ENCODE data around the gene RHEBL1.
A peak's percentile ranks its signal among the peaks of the same experiment; 100 is the strongest.
"Not testable (repeated sequence)": the region's sequence is repeated elsewhere in the genome, so short reads cannot be mapped to it uniquely, and the experiment has no call there.

Gene RHEBL1

GRCh38 chr12:49066120-49066519 lies 3.7 kb downstream of the RHEBL1 start:
- Histone ChIP-seq H3K4ac (ENCODE audit: low read depth in 1 of 2, low read length in 2 of 2) (no peak overlapping the region), H3K18ac (ENCODE audit: low read depth in 1 of 2, low read length in 2 of 2) (no peak overlapping the region), H3K27ac (ENCODE audit: low read length, poor library complexity, severe bottlenecking) (no peak overlapping the region), H3K9me3 (ENCODE audit: control insufficient read depth, low read length) (no peaks in the 10 kb centered on the region), H2BK120ac (ENCODE audit: low read depth, low read length) (no peak overlapping the region), H2BK15ac (ENCODE audit: low read depth, poor library complexity, severe bottlenecking) (no peak overlapping the region), H4K91ac (ENCODE audit: low read length) (no peak overlapping the region), H3K9ac (ENCODE audit: low read length) (no peak overlapping the region), H2AFZ (ENCODE audit: low read depth, low read length) (no peak overlapping the region), H3K27me3 (ENCODE audit: control insufficient read depth in 1 of 2, insufficient read depth in 1 of 2, low read length in 2 of 2) (no peaks in the 10 kb centered on the region), H2BK12ac (ENCODE audit: low read length in 2 of 2) (no peak overlapping the region), H3K4me3 (ENCODE audit: insufficient read depth in 1 of 2, low read depth in 1 of 2, low read length in 2 of 2) (no peak overlapping the region), H2AK5ac (ENCODE audit: low read length, severe bottlenecking) (no peak overlapping the region), H3K4me2 (ENCODE audit: low read length, poor library complexity, severe bottlenecking) (no peak overlapping the region), H2BK5ac (ENCODE audit: low read depth, low read length, poor library complexity, severe bottlenecking) (no peak overlapping the region), H4K8ac (ENCODE audit: low read length) (no peak overlapping the region), H3K4me1 (ENCODE audit: control insufficient read depth, insufficient read depth, low read depth, low read length) (peaks cover 8% of the 10 kb centered on the region), H3K79me1 (replicated peaks; ENCODE audit: low read length, poor library complexity, severe bottlenecking) (peaks cover 5% of the 10 kb centered on the region), H3K36me3 (ENCODE audit: control insufficient read depth in 1 of 2, insufficient read depth in 2 of 2, low read depth in 1 of 2, low read length in 2 of 2) (no peaks in the 10 kb centered on the region), H3K23ac (ENCODE audit: low read length in 2 of 2) (no peak overlapping the region), H3K14ac (ENCODE audit: low read length in 2 of 2) (no peak overlapping the region)
- no peak for DNase-seq
- WGBS: 67% methylated on average over 4 of the region's 4 CpGs

DNA sequence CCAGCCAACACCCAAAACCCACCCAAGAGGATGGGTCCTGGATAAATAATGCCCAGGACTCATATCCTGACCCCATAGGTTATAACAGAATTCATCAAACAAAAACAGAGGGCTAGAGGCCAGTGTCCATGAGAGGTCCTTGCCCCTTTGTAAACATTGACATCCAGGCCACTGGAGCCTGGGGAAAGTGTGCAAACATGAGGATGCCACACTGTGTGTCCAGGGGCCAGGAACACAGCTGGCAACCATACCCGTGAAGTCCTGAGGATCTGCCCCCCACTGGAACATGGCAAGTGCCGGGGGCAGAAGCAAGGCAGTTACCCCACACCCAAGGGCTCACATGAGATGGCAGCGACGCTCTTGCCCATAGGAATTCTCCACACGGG lies 5.0 kb downstream of the RHEBL1 start:
- Histone ChIP-seq H2AFZ (ENCODE audit: low read depth, low read length) (no peak overlapping the region), H3K4me2 (ENCODE audit: low read length, poor library complexity, severe bottlenecking) (no peak overlapping the region), H2BK5ac (ENCODE audit: low read depth, low read length, poor library complexity, severe bottlenecking) (no peak overlapping the region), H3K23ac (ENCODE audit: low read length in 2 of 2) (no peak overlapping the region), H3K9me3 (ENCODE audit: control insufficient read depth, low read length) (no peaks in the 10 kb centered on the region), H3K27me3 (ENCODE audit: control insufficient read depth in 1 of 2, insufficient read depth in 1 of 2, low read length in 2 of 2) (no peaks in the 10 kb centered on the region), H2AK5ac (ENCODE audit: low read length, severe bottlenecking) (no peak overlapping the region), H2BK120ac (ENCODE audit: low read depth, low read length) (no peak overlapping the region), H3K4ac (ENCODE audit: low read depth in 1 of 2, low read length in 2 of 2) (peak overlapping the region in 1 of 2 experiments; percentile 12), H3K14ac (ENCODE audit: low read length in 2 of 2) (no peak overlapping the region), H3K4me3 (ENCODE audit: insufficient read depth in 1 of 2, low read depth in 1 of 2, low read length in 2 of 2) (no peak overlapping the region), H2BK12ac (ENCODE audit: low read length in 2 of 2) (peak overlapping the region in 1 of 2 experiments; percentile 35), H3K4me1 (ENCODE audit: control insufficient read depth, insufficient read depth, low read depth, low read length) (peaks cover 8% of the 10 kb centered on the region), H4K91ac (ENCODE audit: low read length) (no peak overlapping the region), H4K8ac (ENCODE audit: low read length) (no peak overlapping the region), H3K18ac (ENCODE audit: low read depth in 1 of 2, low read length in 2 of 2) (no peak overlapping the region), H2BK15ac (ENCODE audit: low read depth, poor library complexity, severe bottlenecking) (no peak overlapping the region), H3K36me3 (ENCODE audit: control insufficient read depth in 1 of 2, insufficient read depth in 2 of 2, low read depth in 1 of 2, low read length in 2 of 2) (no peaks in the 10 kb centered on the region), H3K27ac (ENCODE audit: low read length, poor library complexity, severe bottlenecking) (no peak overlapping the region), H3K79me1 (replicated peaks; ENCODE audit: low read length, poor library complexity, severe bottlenecking) (peaks cover 7% of the 10 kb centered on the region), H3K9ac (ENCODE audit: low read length) (no peak overlapping the region)
- 93% methylated on average over 5 of the region's 5 CpGs for WGBS
- DNase-seq: no peak

DNA sequence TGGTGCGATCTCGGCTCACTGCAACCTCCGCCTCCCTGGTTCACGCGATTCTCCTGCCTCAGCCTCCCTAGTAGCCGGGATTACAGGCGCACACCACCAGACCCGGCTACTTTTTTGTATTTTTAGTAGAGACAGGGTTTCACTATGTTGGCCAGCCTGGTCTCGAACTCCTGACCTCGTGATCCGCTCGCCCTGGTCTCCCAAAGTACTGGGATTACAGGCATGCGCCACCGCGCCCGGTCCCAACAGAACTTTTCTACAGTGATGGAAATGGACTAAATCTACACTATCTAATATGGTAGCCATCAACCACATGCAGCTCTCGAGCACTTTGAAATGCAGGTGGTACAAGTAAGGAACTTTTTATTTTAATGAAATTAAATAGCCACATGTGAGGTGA lies 7.9 kb downstream of the RHEBL1 start:
- H3K27ac ChIP-seq (ENCODE audit: low read length, poor library complexity, severe bottlenecking); H4K91ac ChIP-seq (ENCODE audit: low read length); H2BK12ac ChIP-seq (ENCODE audit: low read length in 2 of 2); H2AFZ ChIP-seq (ENCODE audit: low read depth, low read length); H2BK15ac ChIP-seq (ENCODE audit: low read depth, poor library complexity, severe bottlenecking); H3K9me3 ChIP-seq (ENCODE audit: control insufficient read depth, low read length); H3K27me3 ChIP-seq (ENCODE audit: control insufficient read depth in 1 of 2, insufficient read depth in 1 of 2, low read length in 2 of 2); H2BK120ac ChIP-seq (ENCODE audit: low read depth, low read length); DNase-seq; H3K4me2 ChIP-seq (ENCODE audit: low read length, poor library complexity, severe bottlenecking); H3K4ac ChIP-seq (ENCODE audit: low read depth in 1 of 2, low read length in 2 of 2); H3K4me1 ChIP-seq (ENCODE audit: control insufficient read depth, insufficient read depth, low read depth, low read length); H2BK5ac ChIP-seq (ENCODE audit: low read depth, low read length, poor library complexity, severe bottlenecking); H3K4me3 ChIP-seq (ENCODE audit: insufficient read depth in 1 of 2, low read depth in 1 of 2, low read length in 2 of 2); H4K8ac ChIP-seq (ENCODE audit: low read length); H3K36me3 ChIP-seq (ENCODE audit: control insufficient read depth in 1 of 2, insufficient read depth in 2 of 2, low read depth in 1 of 2, low read length in 2 of 2); H3K14ac ChIP-seq (ENCODE audit: low read length in 2 of 2); H2AK5ac ChIP-seq (ENCODE audit: low read length, severe bottlenecking); H3K23ac ChIP-seq (ENCODE audit: low read length in 2 of 2); H3K79me1 ChIP-seq (replicated peaks; ENCODE audit: low read length, poor library complexity, severe bottlenecking); H3K18ac ChIP-seq (ENCODE audit: low read depth in 1 of 2, low read length in 2 of 2): not testable (repeated sequence)
- peak overlapping the region; percentile 97 for H3K9ac ChIP-seq (ENCODE audit: low read length)
- WGBS: 97% methylated on average over 13 of the region's 17 CpGs

GRCh38 chr12:49061157-49061650 lies 8.6 kb downstream of the RHEBL1 start:
- 3% methylated on average over 13 of the region's 16 CpGs for WGBS
- Histone ChIP-seq H3K4me2 (ENCODE audit: low read length, poor library complexity, severe bottlenecking) (peak overlapping the region; percentile 93), H3K4me1 (ENCODE audit: control insufficient read depth, insufficient read depth, low read depth, low read length) (peaks cover 9% of the 10 kb centered on the region)

More at GRCh38 chr12:49061157-49061650, 8.6 kb downstream of the RHEBL1 start:
- no peaks in the 10 kb centered on the region for H3K9me3 ChIP-seq (ENCODE audit: control insufficient read depth, low read length)
- no peaks in the 10 kb centered on the region for H3K36me3 ChIP-seq (ENCODE audit: control insufficient read depth in 1 of 2, insufficient read depth in 2 of 2, low read depth in 1 of 2, low read length in 2 of 2)
- DNase-seq: no peak
- H3K27me3 ChIP-seq (ENCODE audit: control insufficient read depth in 1 of 2, insufficient read depth in 1 of 2, low read length in 2 of 2): no peaks in the 10 kb centered on the region
- peak overlapping the region; percentile 94 to 96 for H3K4me3 ChIP-seq (ENCODE audit: insufficient read depth in 1 of 2, low read depth in 1 of 2, low read length in 2 of 2)
- H3K14ac ChIP-seq (ENCODE audit: low read length in 2 of 2): peak overlapping the region in 1 of 2 experiments; percentile 83
- H2BK5ac ChIP-seq (ENCODE audit: low read depth, low read length, poor library complexity, severe bottlenecking): no peak overlapping the region
- H3K23ac ChIP-seq (ENCODE audit: low read length in 2 of 2): no peak overlapping the region
- H3K79me1 ChIP-seq (replicated peaks; ENCODE audit: low read length, poor library complexity, severe bottlenecking): peaks cover 7% of the 10 kb centered on the region
- H2BK12ac ChIP-seq (ENCODE audit: low read length in 2 of 2): no peak overlapping the region
- H4K91ac ChIP-seq (ENCODE audit: low read length): no peak overlapping the region
- H2BK120ac ChIP-seq (ENCODE audit: low read depth, low read length): no peak overlapping the region
- H3K4ac ChIP-seq (ENCODE audit: low read depth in 1 of 2, low read length in 2 of 2): peak overlapping the region in 1 of 2 experiments; percentile 63
- H4K8ac ChIP-seq (ENCODE audit: low read length): peak overlapping the region; percentile 85
- no peak overlapping the region for H2AK5ac ChIP-seq (ENCODE audit: low read length, severe bottlenecking)
- H3K27ac ChIP-seq (ENCODE audit: low read length, poor library complexity, severe bottlenecking): peak overlapping the region; percentile 73
- H3K18ac ChIP-seq (ENCODE audit: low read depth in 1 of 2, low read length in 2 of 2): peak overlapping the region in 1 of 2 experiments; percentile 98
- peak overlapping the region; percentile 97 for H2AFZ ChIP-seq (ENCODE audit: low read depth, low read length)
- peak overlapping the region; percentile 97 for H3K9ac ChIP-seq (ENCODE audit: low read length)
- H2BK15ac ChIP-seq (ENCODE audit: low read depth, poor library complexity, severe bottlenecking): no peak overlapping the region

Measured in mesenchymal stem cell (in vitro differentiated cells and primary cell).